Activated CD4-positive, alpha-beta T cell treated with anti-CD3 and anti-CD28 coated beads, Interleukin-2, amount 50 U/mL, for 48 hours (primary cell): ENCODE measurements around the gene GLT1D1.

Experiments used
- DNase-seq, 2 experiments: peaks; one replicate each; pipeline ENCODE4 v3.0.0-alpha.2; 2020

GLT1D1 gene

DNA sequence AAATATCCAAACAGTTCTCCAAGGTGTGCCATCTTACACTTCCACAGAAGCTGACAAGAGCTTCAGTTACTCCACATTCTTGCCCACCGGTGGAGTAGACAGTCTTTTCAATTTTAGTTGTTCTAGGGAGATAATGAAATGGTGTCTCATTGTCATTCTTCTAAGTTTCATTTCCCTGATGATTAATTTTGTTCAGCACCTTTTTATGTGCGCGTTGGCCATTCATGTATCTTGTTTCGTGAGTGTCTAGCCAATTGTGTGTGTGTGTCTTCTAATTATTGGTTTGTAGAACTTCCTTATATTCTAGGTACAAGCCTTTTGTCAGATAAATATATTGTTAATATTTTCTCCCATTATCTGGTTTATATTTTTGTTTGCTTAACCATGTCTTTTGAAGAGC lies 63.1 kb downstream of the GLT1D1 start:
- no peak for DNase-seq

DNA sequence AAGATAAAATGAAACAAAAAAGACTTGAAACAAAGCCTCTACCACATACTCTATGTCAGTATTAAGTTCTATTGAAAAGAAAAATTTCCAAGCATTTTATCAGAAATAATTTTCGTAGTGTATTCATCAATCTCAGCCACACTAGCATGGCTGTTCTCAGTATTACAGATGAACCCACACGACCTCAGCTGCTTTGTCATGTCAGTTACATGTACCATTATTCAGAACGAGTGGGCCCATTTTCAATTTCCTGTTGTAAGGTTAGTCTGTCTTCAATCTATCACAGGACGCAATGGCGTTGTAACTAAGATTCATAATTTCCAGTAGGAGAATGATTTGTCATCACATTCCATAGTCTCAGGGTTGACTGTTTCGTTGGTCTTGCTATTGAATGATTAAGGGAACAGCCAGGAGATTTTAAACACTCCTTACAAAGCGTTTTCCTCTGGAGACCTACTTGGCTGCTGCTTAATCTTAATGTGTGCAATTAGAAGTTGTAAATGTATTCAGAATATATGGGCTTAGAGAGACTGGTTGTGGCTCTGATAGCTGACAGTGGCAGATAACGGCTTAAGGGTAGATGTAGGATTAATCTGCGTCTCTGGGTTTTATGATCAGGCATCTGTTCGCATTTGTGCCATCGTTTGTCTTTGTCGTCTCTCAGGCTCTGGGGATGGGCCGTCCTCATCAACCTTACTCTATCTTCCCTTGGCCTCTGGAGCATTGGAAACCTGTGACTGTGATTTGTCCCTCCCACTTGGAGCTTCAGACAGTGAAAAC lies 65.4 kb downstream of the GLT1D1 start:
- no peak for DNase-seq

DNA sequence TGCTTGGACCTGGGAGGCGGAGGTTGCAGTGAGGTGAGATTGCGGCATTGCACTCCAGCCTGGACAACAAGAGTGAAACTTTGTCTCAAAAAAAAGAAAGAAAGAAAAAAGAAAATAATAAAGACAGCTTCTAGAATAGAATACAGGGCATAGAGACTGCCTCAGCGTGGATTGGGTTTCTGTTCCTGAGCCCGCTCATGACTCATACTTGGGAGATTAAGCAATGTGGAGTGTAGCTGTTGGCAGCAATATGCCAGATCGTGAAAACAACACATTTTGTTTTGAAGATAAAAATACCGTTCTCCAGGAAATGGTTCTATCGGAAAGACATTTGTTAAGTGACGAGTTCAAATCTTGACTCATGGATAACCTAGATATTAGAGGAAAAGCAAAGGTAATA lies 67.2 kb downstream of the GLT1D1 start:
- DNase-seq, result no peak

DNA sequence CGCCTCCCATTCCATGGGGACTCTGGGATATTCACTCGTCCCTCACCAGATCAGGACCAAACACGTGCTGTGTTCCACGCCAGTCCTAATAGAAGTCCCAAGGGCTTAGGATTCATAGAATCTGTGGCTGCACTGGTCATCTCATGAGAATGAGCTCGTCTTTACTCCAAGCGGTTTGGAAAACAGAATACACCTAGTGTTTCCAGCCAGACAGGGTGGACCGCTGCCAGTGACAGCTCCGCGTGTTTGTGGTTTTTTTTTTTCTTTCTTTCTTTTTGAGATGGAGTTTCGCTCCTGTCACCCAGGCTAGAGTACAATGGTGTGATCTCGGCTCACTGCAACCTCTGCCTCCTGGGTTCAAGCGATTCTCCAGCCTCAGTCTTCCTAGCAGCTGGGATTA lies 75.1 kb downstream of the GLT1D1 start:
- DNase-seq, result no peak

DNA sequence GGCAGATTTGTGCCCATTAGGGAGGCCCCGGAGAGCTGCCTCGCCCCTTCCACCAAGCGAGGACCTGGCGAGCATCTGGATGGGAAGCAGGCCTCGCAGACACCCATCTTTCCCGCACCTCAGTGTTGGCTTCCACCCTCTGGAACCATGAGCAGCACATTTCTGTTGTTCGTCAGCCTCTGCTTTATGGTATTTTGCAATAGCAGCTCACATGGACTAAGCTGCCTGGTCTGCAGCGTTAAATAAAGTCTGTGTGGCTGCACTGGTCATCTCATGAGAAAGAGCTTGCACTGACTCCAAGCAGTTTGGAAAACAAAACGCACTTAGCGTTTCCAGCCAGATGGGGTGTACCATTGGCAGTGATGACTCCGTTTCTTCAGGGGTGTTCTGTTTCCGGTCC lies 75.8 kb downstream of the GLT1D1 start:
- no peak for DNase-seq

DNA sequence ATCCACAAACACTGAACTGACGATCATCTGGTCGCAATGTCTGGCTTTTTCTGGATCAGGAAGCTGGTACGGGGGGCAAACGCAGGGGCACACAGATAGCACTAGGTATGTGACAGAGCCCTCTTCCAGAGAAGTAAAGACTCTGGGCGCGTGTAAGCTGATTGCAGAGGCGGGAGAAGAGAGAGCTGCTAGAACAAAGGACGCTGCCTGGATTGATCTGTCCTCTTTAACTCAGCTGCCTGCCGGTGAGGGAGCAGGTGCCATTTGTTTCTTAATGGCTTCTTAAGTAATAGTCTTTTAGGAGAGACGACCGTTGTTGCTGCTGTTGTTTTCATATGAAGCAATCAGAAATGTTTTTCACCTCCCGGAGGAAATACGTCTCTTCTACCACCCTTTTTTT lies 77.3 kb downstream of the GLT1D1 start:
- DNase-seq, result no peak

DNA sequence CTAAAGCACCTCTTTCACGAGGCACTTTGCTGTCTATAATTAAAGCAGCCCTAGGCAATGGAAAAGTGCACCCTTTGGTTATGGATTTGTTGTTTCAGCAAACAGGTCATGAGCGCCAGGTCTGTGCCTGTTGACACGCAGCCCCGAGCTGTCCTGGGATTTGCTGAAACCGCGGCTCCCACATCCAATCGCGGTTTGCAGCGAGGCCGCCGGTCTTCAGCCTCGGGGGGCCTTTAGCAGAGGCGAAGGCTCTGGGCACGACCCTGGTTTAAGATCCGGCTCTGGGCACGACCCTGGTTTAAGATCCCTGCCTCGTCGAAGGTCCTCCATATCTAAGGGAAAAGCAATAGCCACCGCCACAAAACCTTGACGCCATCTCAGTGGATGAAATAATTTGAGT lies 79.2 kb downstream of the GLT1D1 start:
- no peak for DNase-seq

DNA sequence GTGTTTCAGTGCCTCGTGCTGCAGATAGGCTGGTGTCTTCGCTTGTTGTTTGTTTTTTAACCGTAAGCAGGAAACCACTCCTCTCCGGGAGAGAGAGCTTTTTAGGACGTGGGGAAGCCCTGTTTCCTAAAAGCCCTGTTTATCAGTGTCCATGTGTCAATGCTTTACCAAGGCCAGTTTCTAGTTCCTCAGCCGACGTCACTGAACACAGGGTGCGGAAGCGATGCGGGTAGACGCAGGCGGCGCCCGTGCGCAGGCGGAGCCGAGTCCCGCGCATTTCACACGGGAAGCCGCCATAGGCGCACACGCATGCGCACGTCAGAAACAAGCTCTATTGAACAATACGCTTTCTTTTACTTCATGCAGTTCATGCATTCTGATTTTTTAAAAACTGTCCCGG lies 79.8 kb downstream of the GLT1D1 start:
- no peak for DNase-seq

DNA sequence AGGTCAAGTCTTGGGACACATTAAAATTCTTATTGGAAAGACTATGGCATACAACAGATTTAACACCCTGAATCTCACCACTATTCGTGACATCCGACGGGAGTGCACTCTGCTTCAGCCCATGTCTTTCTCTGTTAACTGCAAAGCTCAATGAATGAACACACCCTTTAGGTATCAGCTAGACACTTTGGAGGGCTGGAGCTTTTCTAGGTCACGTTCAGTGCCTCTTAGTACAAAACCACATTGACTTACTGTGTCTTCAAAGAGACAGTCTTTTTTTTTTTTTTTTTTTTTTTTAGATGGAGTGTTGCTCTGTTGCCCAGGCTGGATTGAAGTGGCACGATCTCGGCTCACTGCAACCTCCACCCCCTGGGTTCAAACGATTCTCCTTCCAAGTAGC lies 80.6 kb downstream of the GLT1D1 start:
- DNase-seq, result no peak

DNA sequence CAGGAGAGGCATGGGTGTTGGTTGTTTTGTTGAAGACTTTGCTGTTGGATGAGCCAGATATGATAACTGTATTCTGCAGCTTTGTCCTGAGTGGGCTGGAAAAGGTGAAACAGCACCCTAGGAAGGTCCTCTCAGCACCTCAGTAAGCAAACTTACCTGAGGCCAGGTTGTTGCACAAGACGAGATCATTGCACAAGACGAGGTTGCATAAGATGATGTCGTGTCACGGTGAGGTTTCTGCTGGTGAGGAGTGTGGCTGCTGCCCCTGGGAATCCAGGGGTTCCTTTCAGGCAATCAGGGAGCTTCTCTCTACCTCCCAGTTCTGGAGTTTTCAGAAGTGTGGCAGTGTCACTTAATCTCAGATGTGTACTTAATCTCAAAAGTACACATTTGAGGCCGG lies 85.6 kb downstream of the GLT1D1 start:
- no peak for DNase-seq

DNA sequence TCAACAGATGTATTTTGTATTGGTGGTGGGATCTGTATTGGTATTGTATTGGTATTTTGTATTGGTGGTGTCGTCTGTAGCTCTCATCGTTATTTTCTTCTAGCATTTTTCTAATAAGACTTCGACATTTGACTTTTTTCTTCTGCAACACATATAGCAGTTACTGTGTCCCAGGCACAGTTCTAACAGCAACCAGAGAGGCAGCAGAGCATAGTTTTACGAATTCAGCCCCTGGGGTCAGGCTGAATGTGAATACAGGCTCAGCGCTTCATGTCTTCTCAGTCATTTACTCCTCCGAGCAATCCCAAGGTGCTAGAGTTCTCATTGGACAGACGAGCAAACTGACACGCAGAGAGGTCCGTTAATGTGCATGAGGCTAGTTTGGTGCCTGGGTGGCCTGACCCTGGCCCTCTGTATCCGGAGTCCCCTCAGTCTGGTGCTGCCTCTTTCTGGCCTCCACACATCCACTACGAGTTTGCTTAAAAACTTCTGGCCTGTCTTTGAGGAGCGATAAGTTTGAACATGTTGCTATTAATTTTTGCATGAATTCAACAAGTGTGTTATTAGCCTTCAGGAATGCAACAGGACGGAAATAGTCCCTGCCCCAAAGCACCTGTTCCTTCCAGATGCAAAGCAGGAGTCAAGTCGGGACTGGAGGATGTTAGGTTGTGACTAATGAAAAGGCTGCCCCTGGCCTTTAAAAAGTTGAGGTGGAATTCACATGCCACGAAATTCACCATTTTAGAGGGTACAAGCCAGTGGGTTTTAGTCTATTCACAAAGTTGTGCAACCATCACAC lies 87.0 kb downstream of the GLT1D1 start:
- DNase-seq, result no peak

DNA sequence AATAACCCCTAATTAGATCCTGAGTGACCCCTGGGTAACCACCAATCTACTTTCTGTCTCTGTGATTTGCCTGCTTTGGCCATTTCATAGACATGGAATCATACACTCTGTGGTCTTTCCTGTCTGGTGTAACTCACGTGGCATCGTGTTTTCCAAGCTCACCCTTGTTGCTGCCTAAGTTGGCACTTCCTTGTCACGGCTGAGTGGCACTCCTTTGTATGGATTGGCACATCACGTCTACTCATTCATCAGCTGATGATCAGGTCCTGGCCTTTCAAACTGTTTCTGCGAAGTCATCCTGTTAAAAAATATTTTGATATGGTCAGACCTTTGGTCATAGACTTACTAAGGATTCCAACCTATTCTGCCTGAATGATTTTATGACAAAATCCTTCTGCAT lies 87.7 kb downstream of the GLT1D1 start:
- DNase-seq, result no peak

DNA sequence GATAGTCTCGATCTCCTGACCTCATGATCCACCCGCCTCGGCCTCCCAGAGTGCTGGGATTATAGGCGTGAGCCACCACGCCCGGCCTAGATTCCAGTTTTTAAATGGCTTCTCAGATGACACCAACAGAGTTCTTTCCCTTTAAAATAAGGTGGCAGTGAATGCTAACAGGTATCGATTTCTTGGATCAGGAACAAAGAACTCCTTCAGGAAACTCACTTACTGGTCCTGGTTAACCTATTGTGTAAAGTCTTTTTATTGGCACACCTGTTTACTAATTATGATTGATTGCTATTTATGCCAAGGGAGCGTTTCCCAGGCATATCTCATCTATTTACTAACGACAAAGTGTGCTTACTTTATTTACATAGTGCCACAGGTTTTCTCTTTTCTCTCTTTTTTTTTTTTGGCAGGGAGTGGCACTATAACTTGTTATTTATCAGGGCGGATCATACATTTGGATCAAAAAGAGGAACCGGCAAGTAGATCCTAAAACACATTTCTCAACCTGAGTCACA lies 89.7 kb downstream of the GLT1D1 start:
- no peak for DNase-seq

DNA sequence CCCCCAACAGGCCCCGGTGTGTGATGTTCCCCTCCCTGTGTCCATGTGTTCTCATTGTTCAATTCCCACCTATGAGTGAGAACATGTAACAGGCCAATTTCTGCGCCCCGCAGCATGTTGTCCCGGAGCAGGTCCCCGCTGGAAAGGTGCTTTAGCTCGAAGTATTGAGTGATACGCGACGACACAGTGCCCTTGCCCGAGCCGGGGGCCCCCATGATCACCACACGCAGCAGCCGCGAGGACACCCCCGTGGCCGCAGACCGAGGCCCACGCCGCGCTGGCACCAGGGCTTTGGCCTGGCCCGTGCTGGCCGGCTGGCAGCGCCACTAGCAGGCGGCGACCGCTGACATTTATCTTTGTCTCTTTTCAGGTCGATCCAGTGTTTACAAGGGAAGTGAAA lies 91.7 kb downstream of the GLT1D1 start:
- DNase-seq, result no peak

DNA sequence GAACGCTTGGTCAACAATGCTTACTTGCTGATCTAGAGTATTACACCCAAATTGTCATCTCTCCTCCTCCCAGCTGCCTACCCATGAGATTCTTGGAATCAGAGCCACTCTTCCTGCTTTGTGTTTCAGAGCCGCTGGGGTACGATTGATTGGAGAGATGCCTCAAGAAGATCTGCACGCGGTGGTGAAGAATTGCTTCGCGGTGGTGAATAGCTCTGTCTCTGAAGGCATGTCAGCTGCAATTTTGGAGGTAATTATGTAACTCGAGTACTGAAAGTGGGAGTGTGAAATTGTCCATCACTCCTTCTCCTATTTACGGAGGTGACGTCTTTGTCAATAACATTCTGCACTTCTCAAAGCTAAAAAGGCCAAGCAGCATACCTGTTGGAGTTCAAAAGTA lies 93.9 kb downstream of the GLT1D1 start:
- DNase-seq, result no peak

DNA sequence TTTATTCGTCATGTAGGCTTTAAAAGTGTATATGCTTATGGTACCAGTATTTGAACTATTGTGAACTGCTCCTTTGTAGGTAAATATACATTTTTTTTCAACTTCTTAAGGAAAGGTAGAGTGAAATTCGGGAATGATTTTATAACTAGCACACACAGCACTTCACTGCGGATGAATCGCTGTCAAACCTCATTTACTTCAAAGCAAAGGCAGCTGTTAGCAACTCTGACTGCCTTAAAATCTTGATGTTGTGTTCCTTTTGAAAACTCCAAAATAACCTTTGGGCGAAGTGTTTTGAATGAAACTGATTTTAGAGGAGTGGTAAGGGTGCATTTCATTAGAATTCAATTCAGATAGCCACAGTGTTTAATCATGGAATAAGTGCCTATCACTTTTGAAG lies 95.8 kb downstream of the GLT1D1 start:
- no peak for DNase-seq

DNA sequence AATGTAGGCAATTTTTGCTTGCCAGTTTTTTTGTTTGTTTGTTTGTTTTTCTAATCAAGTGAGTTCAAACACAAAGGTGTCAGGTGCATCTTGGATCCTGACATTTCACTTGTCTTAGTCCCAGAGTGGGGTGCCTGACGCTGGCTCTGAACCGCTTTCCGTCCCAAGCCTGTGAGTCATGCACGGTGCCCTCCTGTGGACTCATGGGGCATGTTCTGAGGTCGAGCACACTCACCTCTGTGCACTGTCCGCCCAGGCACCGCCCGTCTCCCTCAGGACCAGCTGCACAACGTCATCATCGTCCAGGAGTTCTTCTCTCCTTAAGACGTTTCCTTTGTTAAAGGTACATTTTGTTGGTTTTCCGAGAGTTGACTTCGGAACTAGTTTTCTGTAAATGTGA lies 98.2 kb downstream of the GLT1D1 start:
- DNase-seq, result no peak

DNA sequence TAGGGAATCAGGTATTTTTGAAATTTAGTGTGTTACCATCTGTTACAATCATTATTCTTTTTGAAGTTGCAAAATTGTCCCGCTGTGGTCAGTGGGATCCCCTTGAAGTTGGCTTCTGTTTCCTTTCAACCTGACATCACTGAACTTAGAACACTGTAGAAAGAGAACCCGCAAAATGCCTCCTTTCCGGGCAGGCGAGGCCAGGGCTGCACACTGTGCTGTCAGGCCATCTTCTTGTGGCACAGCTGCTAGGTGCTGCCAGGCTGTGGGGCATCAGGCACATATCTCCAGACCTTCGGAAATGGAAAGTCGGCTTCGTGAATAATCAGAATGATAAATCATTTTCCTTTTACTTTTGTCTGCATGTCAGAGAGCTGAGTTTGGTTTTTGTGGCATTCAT lies 103.5 kb downstream of the GLT1D1 start:
- no peak for DNase-seq

DNA sequence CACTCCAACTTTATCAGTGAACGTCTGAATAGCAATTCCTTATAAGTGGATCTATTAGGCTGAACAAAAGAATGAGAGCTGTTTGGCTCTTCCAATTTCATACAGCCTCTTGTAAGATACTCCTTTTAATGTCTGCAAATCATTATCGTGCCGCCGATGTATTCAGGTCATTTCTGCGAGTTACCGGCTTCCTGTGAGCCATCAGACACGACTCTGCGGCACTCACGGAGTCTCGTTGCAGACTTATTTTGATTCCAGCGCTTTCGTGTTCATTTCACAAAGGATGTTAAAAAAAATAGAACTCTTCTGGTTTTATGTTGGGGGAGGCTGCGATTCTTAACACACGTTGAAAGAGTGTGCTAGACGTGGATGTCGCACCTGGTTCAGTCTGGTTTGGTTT lies 106.6 kb downstream of the GLT1D1 start:
- no peak for DNase-seq

DNA sequence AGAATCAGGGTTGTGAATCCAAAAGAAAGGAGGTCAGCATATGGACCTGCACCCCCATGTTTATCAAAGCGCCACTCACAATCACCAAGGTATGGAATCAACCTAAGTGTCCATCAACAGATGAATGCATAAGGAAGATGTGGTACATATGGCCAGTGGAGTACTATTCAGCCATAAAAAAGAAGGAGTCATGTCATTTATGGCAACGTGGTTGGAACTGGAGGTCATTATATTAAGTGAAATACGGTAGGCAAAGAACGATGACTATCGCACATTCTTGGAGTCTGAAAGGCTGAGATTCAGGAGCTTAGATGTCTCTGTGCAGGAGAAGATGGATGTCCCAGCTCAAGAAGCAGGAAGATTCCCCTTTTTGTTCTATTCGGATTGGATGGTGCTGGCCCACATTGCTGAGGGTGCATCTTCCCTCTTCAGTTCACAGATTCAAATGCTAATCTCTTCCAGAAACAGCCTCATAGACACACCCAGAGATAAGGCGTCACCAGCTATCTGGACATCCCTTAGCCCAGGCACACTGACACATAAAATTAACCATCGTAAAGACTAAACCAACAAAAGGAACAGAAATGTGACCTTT lies 108.1 kb downstream of the GLT1D1 start:
- no peak for DNase-seq

DNA sequence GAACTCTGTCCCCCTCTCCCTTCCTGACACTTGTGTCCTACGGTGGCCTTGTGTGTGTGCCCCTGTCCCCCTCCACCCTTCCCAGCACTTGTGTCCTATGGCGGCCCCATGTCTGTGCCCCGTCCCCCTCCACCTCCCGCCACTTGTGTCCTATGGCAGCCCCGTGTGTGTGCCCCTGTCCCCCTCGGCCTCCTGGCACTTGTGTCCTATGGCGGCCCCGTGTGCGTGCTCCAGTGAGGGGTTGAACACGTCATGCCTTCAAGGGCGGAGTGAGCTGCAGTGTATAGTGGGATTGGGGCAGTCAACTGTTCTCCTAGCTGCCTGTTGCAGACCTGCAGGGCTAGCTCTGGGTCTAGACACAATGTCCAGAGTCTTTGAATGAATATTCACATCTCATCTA lies 108.7 kb downstream of the GLT1D1 start:
- no peak for DNase-seq

DNA sequence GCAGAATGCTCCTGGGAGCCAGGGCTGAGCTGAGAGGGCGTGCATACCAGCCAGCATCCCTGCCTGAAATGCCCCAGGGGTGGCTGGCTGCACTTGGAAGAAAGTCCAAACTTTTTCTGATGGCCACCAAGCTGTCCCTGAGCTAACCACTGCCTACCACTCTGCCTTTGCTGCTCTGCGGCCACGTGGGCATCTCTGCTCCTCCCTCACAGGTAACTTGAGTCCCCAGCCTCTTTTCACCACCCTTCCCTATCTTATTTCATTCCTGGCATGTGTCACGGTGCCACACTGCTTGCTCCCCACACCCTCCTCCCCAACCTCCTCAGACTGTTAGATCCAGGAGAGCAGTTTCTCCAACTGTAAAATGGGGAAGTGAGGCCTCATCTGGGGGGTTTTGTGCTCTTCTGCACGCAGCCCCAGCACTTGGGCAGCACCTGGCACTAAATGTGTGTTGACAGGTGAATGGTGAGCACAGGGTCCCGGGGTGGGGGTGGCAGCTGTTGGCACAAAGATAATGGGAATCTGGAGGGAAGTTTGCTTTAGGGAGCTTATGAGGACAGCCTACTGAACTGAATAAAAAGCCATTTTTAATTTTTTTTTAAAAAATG lies 113.0 kb downstream of the GLT1D1 start:
- no peak for DNase-seq

DNA sequence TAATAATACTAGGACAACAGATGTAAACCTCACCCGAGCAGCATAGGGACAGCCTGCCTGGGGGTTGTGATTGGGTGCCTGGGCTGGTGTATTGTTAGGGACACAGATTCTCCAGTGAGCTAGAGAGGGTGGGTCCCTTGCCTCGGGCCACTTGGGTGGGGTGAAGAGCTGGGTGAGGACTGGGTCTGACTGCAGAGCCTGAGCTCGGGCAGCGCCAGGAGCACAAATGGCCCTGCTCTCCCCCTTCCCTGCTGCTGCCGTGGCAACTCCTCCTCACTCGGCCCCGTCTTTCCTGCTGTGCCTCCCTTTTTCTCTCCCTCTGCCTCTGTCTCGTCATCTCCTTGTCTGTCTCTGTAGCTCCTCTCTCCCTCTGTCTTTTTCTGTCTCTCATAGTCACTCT lies 115.4 kb downstream of the GLT1D1 start:
- no peak for DNase-seq
